ENCODE measurements around the gene SKA3.
"Not testable (repeated sequence)": the region's sequence is repeated elsewhere in the genome, so short reads cannot be mapped to it uniquely, and the experiment has no call there.

Gene SKA3

DNA sequence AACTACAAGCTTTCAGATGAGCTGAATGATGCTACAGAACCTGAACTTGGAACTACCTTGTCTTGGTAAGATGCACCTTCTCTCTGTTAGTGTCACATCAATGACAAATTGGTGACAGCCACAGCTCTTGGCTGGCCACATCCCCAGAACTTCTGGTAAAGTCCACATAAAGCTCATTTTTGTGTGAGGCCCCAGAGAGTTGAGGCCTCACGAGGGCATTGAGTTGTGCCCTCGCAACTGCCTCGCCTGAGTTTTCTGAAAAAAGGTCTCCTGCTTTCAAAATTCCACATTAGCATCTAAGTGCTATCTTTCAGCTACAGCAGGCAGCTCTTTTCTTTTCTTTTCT, 42.7 kb upstream of the SKA3 start:
- H3K4me3 ChIP-seq (ENCODE audit: low read length) = no peak overlapping the region
- H2AFZ ChIP-seq (ENCODE audit: low read depth, low read length) = no peak overlapping the region
- H3K4me1 ChIP-seq (ENCODE audit: low read length) = no peaks in the 10 kb centered on the region
- H3K27ac ChIP-seq (ENCODE audit: low read length) = no peak overlapping the region
- H3K36me3 ChIP-seq (replicated peaks; ENCODE audit: low read depth, low read length) = no peaks in the 10 kb centered on the region
- no peak overlapping the region for H3K9ac ChIP-seq (ENCODE audit: low read length)
- no peaks in the 10 kb centered on the region for H3K79me2 ChIP-seq (ENCODE audit: low read length)
- H4K20me1 ChIP-seq (ENCODE audit: insufficient read depth, low read length) = no peaks in the 10 kb centered on the region
- peaks cover 3% of the 10 kb centered on the region; the same call in 1 of the 2 replicates for H3K27me3 ChIP-seq (ENCODE audit: low read depth, low read length)
- H3K9me3 ChIP-seq (ENCODE audit: insufficient read depth, low read length) = 0 out of 2 replicates have a peak, but pooled peaks cover 5% of the 10 kb centered on the region
- TF ChIP-seq, protein P1, sequence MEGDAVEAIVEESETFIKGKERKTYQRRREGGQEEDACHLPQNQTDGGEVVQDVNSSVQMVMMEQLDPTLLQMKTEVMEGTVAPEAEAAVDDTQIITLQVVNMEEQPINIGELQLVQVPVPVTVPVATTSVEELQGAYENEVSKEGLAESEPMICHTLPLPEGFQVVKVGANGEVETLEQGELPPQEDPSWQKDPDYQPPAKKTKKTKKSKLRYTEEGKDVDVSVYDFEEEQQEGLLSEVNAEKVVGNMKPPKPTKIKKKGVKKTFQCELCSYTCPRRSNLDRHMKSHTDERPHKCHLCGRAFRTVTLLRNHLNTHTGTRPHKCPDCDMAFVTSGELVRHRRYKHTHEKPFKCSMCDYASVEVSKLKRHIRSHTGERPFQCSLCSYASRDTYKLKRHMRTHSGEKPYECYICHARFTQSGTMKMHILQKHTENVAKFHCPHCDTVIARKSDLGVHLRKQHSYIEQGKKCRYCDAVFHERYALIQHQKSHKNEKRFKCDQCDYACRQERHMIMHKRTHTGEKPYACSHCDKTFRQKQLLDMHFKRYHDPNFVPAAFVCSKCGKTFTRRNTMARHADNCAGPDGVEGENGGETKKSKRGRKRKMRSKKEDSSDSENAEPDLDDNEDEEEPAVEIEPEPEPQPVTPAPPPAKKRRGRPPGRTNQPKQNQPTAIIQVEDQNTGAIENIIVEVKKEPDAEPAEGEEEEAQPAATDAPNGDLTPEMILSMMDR (IDR thresholded peaks at IDR 0.05; ENCODE audit: low read depth, low read length) = no peak
- no peak for TF ChIP-seq EZH2phosphoT487 (IDR thresholded peaks at IDR 0.05; ENCODE audit: low read depth)
- no peak overlapping the region for H3K4me2 ChIP-seq (ENCODE audit: low read length)

DNA sequence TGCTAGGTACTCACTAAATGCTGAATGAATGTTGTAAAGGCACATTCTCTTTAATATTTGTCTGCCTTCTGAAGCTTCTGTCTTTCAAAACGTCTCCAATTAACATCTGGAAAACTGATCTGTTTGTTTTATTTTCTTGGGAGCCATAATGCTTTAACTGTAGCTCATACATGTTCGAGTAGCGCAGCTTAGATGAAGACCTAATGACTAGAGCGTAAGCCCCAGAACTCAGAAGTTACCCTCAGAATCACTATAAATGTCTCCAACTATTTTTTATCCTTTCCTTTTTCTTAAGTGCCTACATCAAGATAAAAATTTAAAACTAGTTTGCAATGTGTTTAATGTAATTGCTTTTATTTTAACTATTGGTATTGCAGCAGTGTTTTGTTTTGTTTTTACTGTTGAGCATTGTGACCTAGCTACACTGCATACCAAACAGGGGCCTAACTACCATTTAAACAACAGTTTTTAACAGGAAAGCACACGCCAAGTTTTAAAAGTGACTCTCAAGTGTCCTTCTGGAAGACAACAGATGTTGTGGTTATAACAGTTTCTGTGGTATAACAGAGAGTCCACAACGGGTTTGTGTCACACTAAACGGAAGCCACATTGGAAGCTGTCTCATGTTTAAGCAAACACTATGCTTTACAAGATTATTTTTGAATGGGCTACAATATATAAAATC, 42.1 kb upstream of the SKA3 start:
- H3K4me2 ChIP-seq (ENCODE audit: low read length) = no peak overlapping the region
- no peaks in the 10 kb centered on the region for H3K4me1 ChIP-seq (ENCODE audit: low read length)
- no peak overlapping the region for H3K9ac ChIP-seq (ENCODE audit: low read length)
- no peaks in the 10 kb centered on the region for H4K20me1 ChIP-seq (ENCODE audit: insufficient read depth, low read length)
- peaks cover 3% of the 10 kb centered on the region; the same call in 1 of the 2 replicates for H3K27me3 ChIP-seq (ENCODE audit: low read depth, low read length)
- no peaks in the 10 kb centered on the region for H3K79me2 ChIP-seq (ENCODE audit: low read length)
- H3K36me3 ChIP-seq (replicated peaks; ENCODE audit: low read depth, low read length) = no peaks in the 10 kb centered on the region
- no peak overlapping the region for H2AFZ ChIP-seq (ENCODE audit: low read depth, low read length)
- no peak overlapping the region for H3K27ac ChIP-seq (ENCODE audit: low read length)
- H3K9me3 ChIP-seq (ENCODE audit: insufficient read depth, low read length) = 0 out of 2 replicates have a peak, but pooled peaks cover 5% of the 10 kb centered on the region
- H3K4me3 ChIP-seq (ENCODE audit: low read length) = no peak overlapping the region
- TF ChIP-seq, protein P1 (IDR thresholded peaks at IDR 0.05; ENCODE audit: low read depth, low read length) = no peak
- no peak for TF ChIP-seq EZH2phosphoT487 (IDR thresholded peaks at IDR 0.05; ENCODE audit: low read depth)

DNA sequence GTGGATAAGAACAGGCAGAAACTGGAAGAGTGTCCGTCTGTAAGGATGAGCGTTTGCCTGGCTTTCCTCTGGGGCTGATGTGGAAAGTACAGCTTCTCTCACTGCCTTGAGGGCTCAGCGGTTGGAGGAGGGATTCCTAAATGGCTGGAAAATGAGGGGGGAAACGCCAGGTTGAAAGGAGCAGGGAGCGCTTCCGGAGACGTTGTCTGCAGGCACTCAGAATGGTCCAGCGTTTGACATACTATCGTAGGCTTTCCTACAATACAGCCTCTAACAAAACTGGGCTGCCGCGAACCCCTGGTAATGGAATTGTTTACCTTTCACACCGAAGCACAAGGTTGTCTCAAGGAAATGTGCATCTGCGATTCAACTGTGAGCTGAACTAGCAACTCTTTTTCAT, 40.0 kb upstream of the SKA3 start:
- Histone ChIP-seq H3K4me1 (ENCODE audit: low read length) (no peaks in the 10 kb centered on the region), H3K9me3 (ENCODE audit: insufficient read depth, low read length) (peaks cover 4% of the 10 kb centered on the region; the same call in 1 of the 2 replicates), H3K4me3 (ENCODE audit: low read length) (no peak overlapping the region), H3K27me3 (ENCODE audit: low read depth, low read length) (no peaks in the 10 kb centered on the region), H3K4me2 (ENCODE audit: low read length) (no peak overlapping the region), H4K20me1 (ENCODE audit: insufficient read depth, low read length) (no peaks in the 10 kb centered on the region), H3K9ac (ENCODE audit: low read length) (no peak overlapping the region), H2AFZ (ENCODE audit: low read depth, low read length) (no peak overlapping the region), H3K36me3 (replicated peaks; ENCODE audit: low read depth, low read length) (no peaks in the 10 kb centered on the region), H3K79me2 (ENCODE audit: low read length) (no peaks in the 10 kb centered on the region), H3K27ac (ENCODE audit: low read length) (no peak overlapping the region)
- TF ChIP-seq, protein P1 (IDR thresholded peaks at IDR 0.05; ENCODE audit: low read depth, low read length) = no peak
- no peak for TF ChIP-seq EZH2phosphoT487 (IDR thresholded peaks at IDR 0.05; ENCODE audit: low read depth)

DNA sequence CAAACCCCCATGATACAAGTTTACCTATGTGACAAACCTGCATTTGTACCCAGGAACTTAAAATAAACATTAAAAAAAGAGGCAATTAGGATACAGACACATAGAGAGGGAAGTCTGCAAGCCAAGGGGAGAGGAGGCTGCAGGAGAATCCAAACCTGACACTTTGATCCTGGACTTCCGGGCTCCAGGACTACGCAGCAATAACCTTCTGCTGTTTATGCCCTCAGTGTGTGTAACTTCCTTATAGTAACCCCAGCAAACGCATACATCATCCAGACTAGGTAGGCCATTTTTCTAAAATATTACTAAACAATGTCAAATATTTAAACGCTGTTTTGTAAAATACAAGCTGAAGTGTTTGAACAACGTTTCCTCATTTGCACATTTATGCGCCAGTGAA, 39.1 kb upstream of the SKA3 start:
- H3K9me3 ChIP-seq (ENCODE audit: insufficient read depth, low read length); H3K4me3 ChIP-seq (ENCODE audit: low read length); H3K27ac ChIP-seq (ENCODE audit: low read length); H3K27me3 ChIP-seq (ENCODE audit: low read depth, low read length); H3K9ac ChIP-seq (ENCODE audit: low read length); H3K79me2 ChIP-seq (ENCODE audit: low read length); H4K20me1 ChIP-seq (ENCODE audit: insufficient read depth, low read length); H2AFZ ChIP-seq (ENCODE audit: low read depth, low read length); H3K4me2 ChIP-seq (ENCODE audit: low read length); H3K4me1 ChIP-seq (ENCODE audit: low read length); H3K36me3 ChIP-seq (replicated peaks; ENCODE audit: low read depth, low read length): not testable (repeated sequence)
